B cell (primary cell): ENCODE results near the gene EDDM13. TPM values are rescaled to one million over a fixed set of nuclear protein-coding genes. Genes with fewer than 3 reads are reported as not detected.

Experiments
- ATAC-seq: fragments of 200-7000 bp; cut with Tn5 transposase; one replicate; pipeline ENCODE4 v1.10.0; 2021; ENCODE audit warnings: low read depth, mild to moderate bottlenecking, moderate number of reproducible peaks, moderate library complexity
- CTCF ChIA-PET: fragments of 350-600 bp; sonication (Branson Sonifier 250); formaldehyde crosslinking; loops from one replicate; lab custom pipeline; 2021; ENCODE audit warnings: antibody characterized with exemption, inconsistent platforms; lab: Charles Lee
- POLR2A ChIA-PET: fragments of 350-600 bp; sonication (Branson Sonifier 250); formaldehyde crosslinking; loops from one replicate; lab custom pipeline; 2021; ENCODE audit warnings: antibody characterized with exemption; lab: Charles Lee
- DNase-seq: peaks from one replicate; pipeline ENCODE4 v3.0.0; 2013
- H2AFZ ChIP-seq: 2 replicates; pipeline ENCODE4 v1.6.1; 2012; ENCODE audit warnings: mild to moderate bottlenecking, low read depth, low read length; ENCODE audit not compliant: insufficient read depth, poor library complexity, severe bottlenecking
- H3K27ac ChIP-seq, 2 donors: 1 replicate in 1 of 2; 2 replicates in 1 of 2; pipeline ENCODE4 v1.5.1; 2012 to 2013; ENCODE audit warnings: low read length in 2 of 2, mild to moderate bottlenecking in 2 of 2, moderate library complexity in 1 of 2
- H3K27me3 ChIP-seq, 4 experiments: fragments of 200-600 bp in 1 of 4; sonication (generic) in 1 of 4; replicated peaks in 1 of 4; 1 replicate in 2 of 4; 2 replicates in 2 of 4; pipeline versions ENCODE4 v1.6.1 to v1.7.0; 2013 to 2016; ENCODE audit warnings: low read length in 3 of 4, mild to moderate bottlenecking in 2 of 4, mixed read lengths in 1 of 4, moderate library complexity in 1 of 4; ENCODE audit not compliant: insufficient read depth in 4 of 4, control insufficient read depth in 3 of 4; ENCODE audit errors: control extremely low read depth in 1 of 4
- H3K36me3 ChIP-seq, 2 experiments: replicated peaks in 1 of 2; 1 replicate in 1 of 2; 2 replicates in 1 of 2; pipeline versions ENCODE4 v1.6.1 to v1.7.1; 2013; ENCODE audit warnings: low read length in 1 of 2; ENCODE audit not compliant: insufficient read depth in 2 of 2, control insufficient read depth in 1 of 2; ENCODE audit errors: control extremely low read depth in 1 of 2, extremely low read depth in 1 of 2
- H3K4me1 ChIP-seq, 2 donors: fragments of 200-600 bp in 1 of 2; sonication (generic) in 1 of 2; 1 replicate in 1 of 2; 2 replicates in 1 of 2; pipeline versions ENCODE4 v1.5.1 to v1.6.1; 2013 to 2017; ENCODE audit warnings: low read length in 2 of 2; ENCODE audit not compliant: control insufficient read depth in 2 of 2, insufficient read depth in 2 of 2
- H3K4me2 ChIP-seq: replicated peaks from 2 replicates; pipeline ENCODE3; 2012; ENCODE audit warnings: mild to moderate bottlenecking, low read depth, low read length; ENCODE audit not compliant: poor library complexity, severe bottlenecking
- H3K4me3 ChIP-seq, 5 experiments: fragments of 200-600 bp in 1 of 5; sonication (generic) in 1 of 5; 1 replicate in 3 of 5; 2 replicates in 2 of 5; pipeline versions ENCODE4 v1.5.1 to v1.7.0; 2011 to 2016; ENCODE audit warnings: low read length in 4 of 5, mild to moderate bottlenecking in 4 of 5, low read depth in 2 of 5, control low read depth in 1 of 5, moderate library complexity in 1 of 5; ENCODE audit not compliant: insufficient read depth in 1 of 5; ENCODE audit errors: control extremely low read depth in 1 of 5, extremely low read depth in 1 of 5
- H3K79me2 ChIP-seq: fragments of 200-600 bp; sonication (generic); one replicate; pipeline ENCODE4 v1.6.0; 2016; ENCODE audit warnings: low read length; ENCODE audit not compliant: control insufficient read depth, insufficient read depth
- H3K9ac ChIP-seq: fragments of 200-600 bp; sonication (generic); 2 replicates; pipeline ENCODE4 v1.6.1; 2017; ENCODE audit warnings: mild to moderate bottlenecking, low read length, moderate library complexity
- H3K9me3 ChIP-seq, 3 donors: one replicate each; pipeline versions ENCODE4 v1.6.1 to v1.7.1; 2013; ENCODE audit warnings: low read length in 2 of 3; ENCODE audit not compliant: control insufficient read depth in 2 of 3, insufficient read depth in 1 of 3; ENCODE audit errors: control extremely low read depth in 1 of 3
- H4K20me1 ChIP-seq: 2 replicates; pipeline ENCODE4 v1.6.0; 2012; ENCODE audit warnings: mild to moderate bottlenecking, low read length; ENCODE audit not compliant: insufficient read depth, control insufficient read depth, poor library complexity, severe bottlenecking
- H3K27ac Mint-ChIP-seq: one replicate; pipeline ENCODE4 v1.8.0; 2021; ENCODE audit warnings: mixed read lengths
- H3K27me3 Mint-ChIP-seq: one replicate; pipeline ENCODE4 v1.8.0; 2021; ENCODE audit warnings: mixed read lengths
- H3K4me1 Mint-ChIP-seq: one replicate; pipeline ENCODE4 v1.8.0; 2021; ENCODE audit warnings: mixed read lengths
- H3K4me3 Mint-ChIP-seq: one replicate; pipeline ENCODE4 v1.8.0; 2021; ENCODE audit warnings: mixed read lengths
- H3K9me3 Mint-ChIP-seq: one replicate; pipeline ENCODE4 v1.8.0; 2022; ENCODE audit warnings: mixed read lengths; ENCODE audit not compliant: insufficient read depth
- EZH2 ChIP-seq: IDR thresholded peaks from 2 replicates; pipeline ENCODE4 v1.6.1; 2012; ENCODE audit warnings: borderline replicate concordance, low read depth, mild to moderate bottlenecking, moderate library complexity, low read length; ENCODE audit not compliant: insufficient read depth, poor library complexity, severe bottlenecking
- WGBS: methylation state at CpG from one replicate; pipeline ENCODE4 v1.1.5; 2013; ENCODE audit warnings: missing lambda C conversion rate; ENCODE audit not compliant: insufficient coverage; 5-methylcytosine and 5-hydroxymethylcytosine counted together
- intact Hi-C: fragments of 100-400 bp; cut with micrococcal nuclease; formaldehyde crosslinking; loops from one replicate; pipeline ENCODE4 v1.10.0; 2022
- polyA plus RNA-seq: library from polyadenylated mRNA; depleted of rRNA; stranded (reverse); fragments of >200 nt; gene quantifications from 2 replicates; pipeline ENCODE4 v1.2.3, GENCODE V29; 2012
- total RNA-seq, 2 donors: library from RNA; stranded (reverse); fragments of 120-200 nt in 1 of 2; gene quantifications; 1 replicate in 1 of 2; 2 replicates in 1 of 2; pipeline versions ENCODE4 v1.2.3 to v1.2.4, GENCODE V29; 2013 to 2022
- TF ChIP-seq, protein P1 (sequence below): fragments of 200-600 bp; IDR thresholded peaks from one replicate; pipeline ENCODE4 v1.8.0; 2022; ENCODE audit warnings: antibody characterized with exemption, mild to moderate bottlenecking

Gene EDDM13
- total and polyA plus RNA-seq, 2 donors (not counting 1 experiment from before 2014, with no cell fraction given), result not detected

DNA sequence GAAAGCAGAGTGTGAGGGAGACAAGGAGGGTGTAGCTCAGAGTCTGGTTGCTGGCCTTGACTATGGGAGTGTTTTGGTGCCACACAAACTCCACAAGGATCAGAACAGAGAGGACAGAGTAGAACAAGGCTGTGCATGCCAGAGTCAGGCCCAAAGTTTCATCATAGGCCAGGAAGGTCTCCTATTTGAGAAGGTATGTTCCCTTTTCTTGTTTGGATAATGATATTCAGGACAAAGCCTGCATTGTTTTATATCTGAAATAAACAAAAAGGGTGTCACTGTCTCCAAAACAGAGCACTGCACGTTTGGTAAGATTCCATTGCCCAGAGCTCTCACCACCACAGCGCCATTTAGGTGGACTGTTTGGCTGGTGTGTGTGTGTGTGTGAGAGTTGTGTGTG is 45.2 kb downstream of the EDDM13 start:
- Histone ChIP-seq H3K27ac (no peak overlapping the region), H3K27me3 (no peaks in the 10 kb centered on the region), H3K79me2 (no peaks in the 10 kb centered on the region), H2AFZ (no peak overlapping the region), H4K20me1 (no peaks in the 10 kb centered on the region), H3K4me1 (peaks cover 15 to 22% of the 10 kb centered on the region in 2 donors), H3K4me2 (no peak overlapping the region), H3K4me3 (no peak overlapping the region), H3K9me3 (no peaks in the 10 kb centered on the region), H3K36me3 (no peaks in the 10 kb centered on the region), H3K9ac (no peak overlapping the region)
- no peak overlapping the region for H3K4me3 Mint-ChIP-seq
- no CpG with 5 or more reads among the region's 2 CpGs for whole genome bisulfite sequencing
- no peaks in the 10 kb centered on the region for H3K9me3 Mint-ChIP-seq
- H3K27me3 Mint-ChIP-seq, result no peaks in the 10 kb centered on the region
- no peak overlapping the region for H3K27ac Mint-ChIP-seq
- TF ChIP-seq, protein P1, sequence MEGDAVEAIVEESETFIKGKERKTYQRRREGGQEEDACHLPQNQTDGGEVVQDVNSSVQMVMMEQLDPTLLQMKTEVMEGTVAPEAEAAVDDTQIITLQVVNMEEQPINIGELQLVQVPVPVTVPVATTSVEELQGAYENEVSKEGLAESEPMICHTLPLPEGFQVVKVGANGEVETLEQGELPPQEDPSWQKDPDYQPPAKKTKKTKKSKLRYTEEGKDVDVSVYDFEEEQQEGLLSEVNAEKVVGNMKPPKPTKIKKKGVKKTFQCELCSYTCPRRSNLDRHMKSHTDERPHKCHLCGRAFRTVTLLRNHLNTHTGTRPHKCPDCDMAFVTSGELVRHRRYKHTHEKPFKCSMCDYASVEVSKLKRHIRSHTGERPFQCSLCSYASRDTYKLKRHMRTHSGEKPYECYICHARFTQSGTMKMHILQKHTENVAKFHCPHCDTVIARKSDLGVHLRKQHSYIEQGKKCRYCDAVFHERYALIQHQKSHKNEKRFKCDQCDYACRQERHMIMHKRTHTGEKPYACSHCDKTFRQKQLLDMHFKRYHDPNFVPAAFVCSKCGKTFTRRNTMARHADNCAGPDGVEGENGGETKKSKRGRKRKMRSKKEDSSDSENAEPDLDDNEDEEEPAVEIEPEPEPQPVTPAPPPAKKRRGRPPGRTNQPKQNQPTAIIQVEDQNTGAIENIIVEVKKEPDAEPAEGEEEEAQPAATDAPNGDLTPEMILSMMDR, result no peak
- no peak for TF ChIP-seq EZH2
- no peak for ATAC-seq
- intact Hi-C loops, result loop anchor here (10.0 kb wide), 1 partner anchor 683 kb away; no protein-coding TSS in a partner anchor
- peaks cover 26% of the 10 kb centered on the region for H3K4me1 Mint-ChIP-seq
- ChIA-PET POLR2A (no interaction called here), CTCF (interaction anchor here (0.8 kb wide), 1 partner anchor 16 kb away, joined by 3 read pairs; no protein-coding TSS in a partner anchor)
- DNase-seq, result no peak

DNA sequence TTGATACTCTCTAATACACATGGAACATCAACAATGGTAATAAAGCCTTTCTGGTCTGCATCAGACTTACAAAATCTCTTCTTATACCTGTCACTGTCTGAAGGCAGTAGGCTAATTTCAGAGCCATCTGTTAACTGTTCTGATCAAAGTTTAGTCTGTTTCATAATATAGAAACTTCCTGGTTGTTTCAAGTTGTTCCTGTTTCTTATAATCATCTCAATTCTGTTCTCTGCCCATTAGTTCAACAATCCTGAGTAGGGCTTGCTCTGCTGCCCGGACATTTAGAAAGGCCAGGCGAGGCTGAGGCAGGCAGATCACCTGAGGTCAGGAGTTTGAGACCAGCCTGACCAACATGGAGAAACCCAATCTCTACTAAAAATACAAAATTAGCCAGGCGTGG is 47.4 kb downstream of the EDDM13 start:
- intact Hi-C loops, result loop anchor here (10.0 kb wide), 1 partner anchor 685 kb away; no protein-coding TSS in a partner anchor
- Histone ChIP-seq H4K20me1 (no peaks in the 10 kb centered on the region), H3K9me3 (no peaks in the 10 kb centered on the region), H3K27ac (no peak overlapping the region), H3K27me3 (no peaks in the 10 kb centered on the region), H3K4me3 (no peak overlapping the region), H3K36me3 (no peaks in the 10 kb centered on the region), H3K4me1 (peaks cover 8 to 17% of the 10 kb centered on the region in 2 donors), H3K9ac (no peak overlapping the region), H3K4me2 (no peak overlapping the region), H3K79me2 (no peaks in the 10 kb centered on the region), H2AFZ (no peak overlapping the region)
- ChIA-PET POLR2A (no interaction called here), CTCF (no interaction called here)
- no peak for ATAC-seq
- H3K4me3 Mint-ChIP-seq, result no peak overlapping the region
- DNase-seq, result no peak
- peaks cover 15% of the 10 kb centered on the region for H3K4me1 Mint-ChIP-seq
- TF ChIP-seq EZH2, result no peak
- TF ChIP-seq, protein P1, result no peak
- H3K9me3 Mint-ChIP-seq, result peaks cover 3% of the 10 kb centered on the region
- WGBS, result 13% methylated on average over 1 of the region's 3 CpGs
- no peak overlapping the region for H3K27ac Mint-ChIP-seq
- H3K27me3 Mint-ChIP-seq, result no peaks in the 10 kb centered on the region
